K562 (cell line): ENCODE results near the gene RSPRY1. TPM values are rescaled to one million over a fixed set of nuclear protein-coding genes. Genes with fewer than 3 reads are reported as not detected.
"Not testable (repeated sequence)": the region's sequence is repeated elsewhere in the genome, so short reads cannot be mapped to it uniquely, and the experiment has no call there.

ENCODE experiments used
- ATAC-seq: fragments of 200-7000 bp; cut with Tn5 transposase; 3 replicates; pipeline ENCODE4 v1.9.1; 2020; ENCODE audit warnings: moderate library complexity
- BruUV-seq: library from RNA; stranded (reverse); fragments of 400-500 nt; replicated peaks from 2 replicates; lab custom pipeline; 2021; lab: Mats Ljungman, UMichigan
- CTCF ChIA-PET: fragments of 300-600 bp; formaldehyde crosslinking; extraction: SDS; loops from one replicate; lab custom pipeline; 2021; ENCODE audit warnings: low intra/inter-chr PET ratio; lab: Yijun Ruan, JAX
- POLR2A ChIA-PET: fragments of 300-600, 350-650 bp; sonication (Branson Sonifier 250); formaldehyde crosslinking; extraction: SDS; loops from one replicate; lab custom pipeline; 2021; ENCODE audit warnings: antibody characterized with exemption, inconsistent platforms; lab: Yijun Ruan, JAX
- DNase-seq, 4 experiments: peaks; one replicate each; pipeline versions ENCODE4 v3.0.0 to v3.0.0-alpha.2; 2011 to 2018; ENCODE audit warnings: low spot score in 3 of 4, mixed read lengths in 3 of 4; ENCODE audit errors: extremely low read depth in 1 of 4
- FAIRE-seq: peaks from 2 replicates; lab custom pipeline; 2011; peaks lifted over from hg19 to GRCh38; lab: Jason Lieb, UNC
- H2AFZ ChIP-seq: 2 replicates; pipeline ENCODE4 v1.6.0; 2011; ENCODE audit warnings: low read depth, low read length, control low read depth, inconsistent platforms
- H3K27ac ChIP-seq: fragments of 200-600 bp; 3 replicates; pipeline ENCODE4 v1.8.0; 2011; ENCODE audit warnings: low read depth, mild to moderate bottlenecking, control low read depth, inconsistent platforms, low read length, moderate library complexity, mixed read lengths; ENCODE audit errors: extremely low read depth
- H3K27me3 ChIP-seq, 2 experiments: fragments of 300-600 bp in 1 of 2; 2 replicates in 1 of 2; 3 replicates in 1 of 2; pipeline versions ENCODE4 v1.6.0 to v1.8.0; 2011; ENCODE audit warnings: inconsistent platforms in 2 of 2, low read length in 2 of 2, mild to moderate bottlenecking in 1 of 2, mixed read lengths in 1 of 2, moderate library complexity in 1 of 2; ENCODE audit not compliant: control insufficient read depth in 2 of 2, insufficient read depth in 2 of 2
- H3K36me3 ChIP-seq: fragments of 300-600 bp; 3 replicates; pipeline ENCODE4 v1.8.0; 2011; ENCODE audit warnings: mild to moderate bottlenecking, low read length, inconsistent platforms; ENCODE audit not compliant: control insufficient read depth, insufficient read depth
- H3K4me1 ChIP-seq, 2 experiments: fragments of 200-600 bp in 1 of 2; replicated peaks in 1 of 2; 2 replicates in 1 of 2; 3 replicates in 1 of 2; pipeline versions ENCODE4 v1.5.1 to v1.8.0; 2011; ENCODE audit warnings: inconsistent platforms in 2 of 2, low read length in 2 of 2, mild to moderate bottlenecking in 1 of 2, mixed read lengths in 1 of 2, moderate library complexity in 1 of 2; ENCODE audit not compliant: control insufficient read depth in 2 of 2, insufficient read depth in 2 of 2
- H3K4me2 ChIP-seq: 2 replicates; pipeline ENCODE4 v1.6.1; 2011; ENCODE audit warnings: low read length, control low read depth, inconsistent platforms, mixed read lengths; ENCODE audit not compliant: insufficient read depth
- H3K4me3 ChIP-seq: fragments of 200-600 bp; sonication (generic), shearing (Covaris generic); 2 replicates; pipeline ENCODE4 v1.5.1; 2016; ENCODE audit warnings: control low read depth, inconsistent platforms
- H3K79me2 ChIP-seq: fragments of 200-600 bp; 3 replicates; pipeline ENCODE4 v1.8.0; 2011; ENCODE audit warnings: low read length, inconsistent platforms; ENCODE audit not compliant: control insufficient read depth, insufficient read depth
- H3K9ac ChIP-seq, 2 experiments: 2 replicates each; pipeline versions ENCODE4 v1.6.0 to v1.6.1; 2011; ENCODE audit warnings: low read depth in 2 of 2, low read length in 2 of 2, control low read depth in 1 of 2, inconsistent platforms in 1 of 2, mild to moderate bottlenecking in 1 of 2, mixed read lengths in 1 of 2; ENCODE audit not compliant: insufficient read depth in 1 of 2
- H3K9me1 ChIP-seq: one replicate; pipeline ENCODE4 v1.6.0; 2011; ENCODE audit warnings: inconsistent platforms, mild to moderate bottlenecking, low read length, moderate library complexity; ENCODE audit not compliant: control insufficient read depth, insufficient read depth
- H3K9me3 ChIP-seq: replicated peaks from 2 replicates; pipeline ENCODE4 v1.5.1; 2011; ENCODE audit warnings: low read depth, low read length, inconsistent platforms; ENCODE audit not compliant: control insufficient read depth, insufficient read depth
- H4K20me1 ChIP-seq: replicated peaks from 2 replicates; pipeline ENCODE4 v1.6.1; 2011; ENCODE audit warnings: low read length, inconsistent platforms, mixed read lengths; ENCODE audit not compliant: control insufficient read depth, insufficient read depth
- CBFA2T3 ChIP-seq: fragments of 450-650 bp; IDR thresholded peaks from 2 replicates; pipeline ENCODE4 v1.6.1; 2017
- FOXA3 ChIP-seq, 2 experiments: fragments of 450-650 bp in 1 of 2; sonication (generic) in 1 of 2; formaldehyde crosslinking; IDR thresholded peaks in 1 of 2; conservative IDR thresholded peaks in 1 of 2; 2 replicates each; pipeline versions ENCODE4 v1.4.0 to v1.8.0; 2020 to 2022; ENCODE audit warnings: mild to moderate bottlenecking in 2 of 2, missing genetic modification reagents in 1 of 2
- KLF1 ChIP-seq: fragments of 450-650 bp; IDR thresholded peaks from 2 replicates; pipeline ENCODE4 v1.6.1; 2016; ENCODE audit warnings: missing genetic modification characterization, missing compliant biosample characterization
- NCOA4 ChIP-seq: fragments of 450-650 bp; IDR thresholded peaks from 2 replicates; pipeline ENCODE4 v1.6.1; 2018; ENCODE audit warnings: mild to moderate bottlenecking; ENCODE audit not compliant: partially characterized antibody
- NFIC ChIP-seq: fragments of 450-650 bp; IDR thresholded peaks from 2 replicates; pipeline ENCODE4 v1.6.1; 2017; ENCODE audit warnings: mild to moderate bottlenecking, inconsistent platforms
- NFRKB ChIP-seq: fragments of 450-650 bp; IDR thresholded peaks from 2 replicates; pipeline ENCODE4 v1.6.1; 2016; ENCODE audit warnings: low read depth
- POLR3A ChIP-seq: IDR thresholded peaks from 2 replicates; pipeline ENCODE4 v1.6.1; 2011; ENCODE audit warnings: borderline replicate concordance, mild to moderate bottlenecking, moderate library complexity; ENCODE audit not compliant: insufficient read length, insufficient read depth; ENCODE audit errors: extremely low read depth
- SREBF1 ChIP-seq: fragments of 150-350 bp; IDR thresholded peaks from 2 replicates; pipeline ENCODE4 v1.6.1; 2014; ENCODE audit warnings: antibody characterized with exemption, low read depth, low read length, borderline replicate concordance
- WGBS: fragments of 100-300 bp; shearing (Covaris generic); methylation state at CpG from one replicate; pipeline ENCODE4 v1.1.6; 2016; ENCODE audit warnings: low coverage, mixed read lengths; ENCODE audit not compliant: insufficient coverage; ENCODE audit errors: missing lambda C conversion rate; 5-methylcytosine and 5-hydroxymethylcytosine counted together
- in situ Hi-C: fragments of 300-500 bp; cut with MboI; formaldehyde crosslinking; loops from 4 replicates; pipeline ENCODE4 v1.15.0; 2018; ENCODE audit warnings: inconsistent platforms, mixed read lengths
- intact Hi-C: fragments of 100-400 bp; cut with micrococcal nuclease; formaldehyde crosslinking; loops from 2 replicates; pipeline ENCODE4 v1.14.2; 2022
- polyA plus RNA-seq, 8 experiments: library from polyadenylated mRNA; depleted of rRNA in 4 of 8; stranded (reverse) in 5 of 8; unstranded in 3 of 8; fragments of >200 nt; fragmentation: Nextera tagmentation in 2 of 8; fragmentation: Illumina TruSeq in 1 of 8; extraction: Ambion mirVana in 2 of 8; extraction: Trizol in 1 of 8; gene quantifications; 2 replicates each; pipeline versions ENCODE4 v1.2.1 to v1.2.3, GENCODE V29; 2011 to 2014; ENCODE audit warnings: inconsistent platforms in 1 of 8, missing spikeins in 1 of 8
- total RNA-seq, 7 experiments: library from RNA; depleted of rRNA in 6 of 7; stranded (reverse); fragments of >200 nt in 6 of 7; fragmentation: Illumina TruSeq in 2 of 7; extraction: Trizol in 2 of 7; gene quantifications; 2 replicates each; pipeline versions ENCODE4 v1.2.1 to v1.2.3, GENCODE V29; 2011 to 2021; ENCODE audit warnings: low replicate concordance in 1 of 7
- TF ChIP-seq, protein P1 (sequence below): fragments of 450-650 bp; IDR thresholded peaks from 2 replicates; pipeline ENCODE4 v1.7.0; 2016; ENCODE audit warnings: borderline replicate concordance

Gene RSPRY1
- total and polyA plus RNA-seq, 9 of the 15 experiments (the other 6 are each of a cell fraction or from before 2014, with no cell fraction given): 10.2 to 27.8 (median 20.8) TPM

DNA sequence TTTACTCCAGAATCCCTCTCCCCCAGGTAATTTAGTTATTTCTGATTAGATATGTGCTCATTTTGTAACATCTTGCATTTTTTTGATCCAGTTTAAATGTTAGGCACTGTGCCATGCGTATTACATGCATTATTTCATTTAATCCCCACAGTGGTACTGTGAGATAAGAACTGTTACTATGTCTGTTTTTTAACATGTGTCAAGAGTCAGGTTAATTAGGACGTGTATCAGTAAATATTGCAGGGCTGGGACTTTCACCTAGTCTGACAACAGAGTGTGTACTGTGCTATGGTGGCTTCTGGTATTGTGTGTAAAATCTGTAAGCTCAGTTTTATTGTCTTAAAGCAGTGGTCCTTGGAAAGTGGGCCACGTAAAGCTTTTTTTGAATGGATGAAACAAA is 10.6 kb downstream of the RSPRY1 start:
- 38% methylated on average over 3 of the region's 3 CpGs for WGBS
- Histone ChIP-seq H4K20me1 (no peaks in the 10 kb centered on the region), H3K27me3 (no peaks in the 10 kb centered on the region), H3K9me1 (no peaks in the 10 kb centered on the region), H2AFZ (no peak overlapping the region), H3K27ac (no peak overlapping the region), H3K9me3 (no peaks in the 10 kb centered on the region), H3K9ac (no peak overlapping the region), H3K4me1 (no peaks in the 10 kb centered on the region; a peak in 1 of 5 replicates), H3K4me3 (no peak overlapping the region)
- no peak for DNase-seq
- no TSS peak for BruUV-seq
- CTCF ChIA-PET: no interaction called here
- ATAC-seq: peak; percentile 48; the same call in 2 of the 3 replicates
- no peak for TF ChIP-seq NFRKB
- TF ChIP-seq, protein P1, sequence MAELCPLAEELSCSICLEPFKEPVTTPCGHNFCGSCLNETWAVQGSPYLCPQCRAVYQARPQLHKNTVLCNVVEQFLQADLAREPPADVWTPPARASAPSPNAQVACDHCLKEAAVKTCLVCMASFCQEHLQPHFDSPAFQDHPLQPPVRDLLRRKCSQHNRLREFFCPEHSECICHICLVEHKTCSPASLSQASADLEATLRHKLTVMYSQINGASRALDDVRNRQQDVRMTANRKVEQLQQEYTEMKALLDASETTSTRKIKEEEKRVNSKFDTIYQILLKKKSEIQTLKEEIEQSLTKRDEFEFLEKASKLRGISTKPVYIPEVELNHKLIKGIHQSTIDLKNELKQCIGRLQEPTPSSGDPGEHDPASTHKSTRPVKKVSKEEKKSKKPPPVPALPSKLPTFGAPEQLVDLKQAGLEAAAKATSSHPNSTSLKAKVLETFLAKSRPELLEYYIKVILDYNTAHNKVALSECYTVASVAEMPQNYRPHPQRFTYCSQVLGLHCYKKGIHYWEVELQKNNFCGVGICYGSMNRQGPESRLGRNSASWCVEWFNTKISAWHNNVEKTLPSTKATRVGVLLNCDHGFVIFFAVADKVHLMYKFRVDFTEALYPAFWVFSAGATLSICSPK: no peak
- TF ChIP-seq FOXA3 (CRISPR knock-in tag; conservative IDR thresholded peaks at IDR 0.05 in 1 of 2, IDR thresholded peaks at IDR 0.05 in 1 of 2): no peak
- peak; percentile 11; the same call in 1 of the 2 replicates for TF ChIP-seq CBFA2T3
- TF ChIP-seq NCOA4: no peak
- TF ChIP-seq POLR3A: no peak
- peak; percentile 21; the same call in 1 of the 2 replicates for TF ChIP-seq NFIC
- TF ChIP-seq KLF1 (tag): no peak
- no peak for TF ChIP-seq SREBF1
- TF ChIP-seq, all 486 proteins: peak for 2
- peaks cover 55% of the 10 kb centered on the region for H3K79me2 ChIP-seq
- H3K4me2 ChIP-seq: no peak overlapping the region
- no peak for FAIRE-seq
- POLR2A ChIA-PET: interaction anchor here (0.9 to 1.5 kb wide), 3 partner anchors 10 to 17 kb away, joined by 3 to 4 read pairs (median 3); partner anchors contain the start of gene PSME3IP1
- in situ Hi-C loops (no loop called here), intact Hi-C loops (no loop called here)
- H3K36me3 ChIP-seq: 0 out of 3 replicates have a peak, but pooled peaks cover 4% of the 10 kb centered on the region

GRCh38 chr16:57200321-57200720 is 14.2 kb downstream of the RSPRY1 start:
- 100% methylated on average over 1 of the region's 24 CpGs for WGBS
- H3K9me1 ChIP-seq, H3K9me3 ChIP-seq, intact Hi-C loops, H3K27ac ChIP-seq, CTCF ChIA-PET, H3K4me3 ChIP-seq, DNase-seq, POLR2A ChIA-PET, H3K9ac ChIP-seq, BruUV-seq, H3K4me1 ChIP-seq, H3K4me2 ChIP-seq, in situ Hi-C loops, H4K20me1 ChIP-seq, ATAC-seq, H2AFZ ChIP-seq, H3K27me3 ChIP-seq, FAIRE-seq: not testable (repeated sequence)
- Histone ChIP-seq H3K79me2 (peaks cover 30% of the 10 kb centered on the region), H3K36me3 (peaks cover 15% of the 10 kb centered on the region; the same call in 2 of the 3 replicates)
